D721Med (cell line): ENCODE measurements around the gene MAST4.
"Not testable (repeated sequence)": the region's sequence is repeated elsewhere in the genome, so short reads cannot be mapped to it uniquely, and the experiment has no call there.

Experiments
- DNase-seq: peaks from one replicate; pipeline ENCODE4 v3.0.0; 2011; ENCODE audit warnings: low spot score; ENCODE audit not compliant: insufficient read length
- FAIRE-seq: peaks from 2 replicates; lab custom pipeline; 2011; peaks lifted over from hg19 to GRCh38; lab: Jason Lieb, UNC
- CTCF ChIP-seq: IDR thresholded peaks from 2 replicates; pipeline ENCODE4 v1.5.1; 2012; ENCODE audit warnings: mild to moderate bottlenecking, control low read depth; ENCODE audit not compliant: insufficient read depth; ENCODE audit errors: missing control alignments

Gene MAST4

GRCh38 chr5:66747607-66748006 lies 151.4 kb downstream of the MAST4 start:
- no peak for TF ChIP-seq CTCF
- FAIRE-seq (no peak), DNase-seq (no peak)

GRCh38 chr5:66752668-66753067 lies 156.5 kb downstream of the MAST4 start:
- DNase-seq, FAIRE-seq: not testable (repeated sequence)

GRCh38 chr5:66757219-66757833 lies 161.1 kb downstream of the MAST4 start:
- FAIRE-seq: peak; percentile 77
- peak; percentile 40 for TF ChIP-seq CTCF
- DNase-seq: no peak

- FAIRE-seq (no peak), DNase-seq (no peak)
- no peak for TF ChIP-seq CTCF
Observed at GRCh38 chr5:66757834-66758371, 161.7 kb downstream of the MAST4 start.

GRCh38 chr5:66769030-66769733 lies 173.0 kb downstream of the MAST4 start:
- DNase-seq: no peak
- TF ChIP-seq CTCF: no peak
- FAIRE-seq: no peak

GRCh38 chr5:66769839-66770617 lies 173.8 kb downstream of the MAST4 start:
- no peak for FAIRE-seq
- DNase-seq: no peak
- peak; percentile 57 for TF ChIP-seq CTCF

- DNase-seq (no peak), FAIRE-seq (no peak)
- TF ChIP-seq CTCF: no peak
Observed at GRCh38 chr5:66777868-66778267, 181.7 kb downstream of the MAST4 start.
